ENCODE data around the gene GLRA3. TPM values are rescaled to one million over a fixed set of nuclear protein-coding genes. Genes with fewer than 3 reads are reported as not detected.
"Not testable (repeated sequence)": the region's sequence is repeated elsewhere in the genome, so short reads cannot be mapped to it uniquely, and the experiment has no call there.

The GLRA3 gene
- total RNA-seq, 1 donor from 2014 or later: not detected

DNA sequence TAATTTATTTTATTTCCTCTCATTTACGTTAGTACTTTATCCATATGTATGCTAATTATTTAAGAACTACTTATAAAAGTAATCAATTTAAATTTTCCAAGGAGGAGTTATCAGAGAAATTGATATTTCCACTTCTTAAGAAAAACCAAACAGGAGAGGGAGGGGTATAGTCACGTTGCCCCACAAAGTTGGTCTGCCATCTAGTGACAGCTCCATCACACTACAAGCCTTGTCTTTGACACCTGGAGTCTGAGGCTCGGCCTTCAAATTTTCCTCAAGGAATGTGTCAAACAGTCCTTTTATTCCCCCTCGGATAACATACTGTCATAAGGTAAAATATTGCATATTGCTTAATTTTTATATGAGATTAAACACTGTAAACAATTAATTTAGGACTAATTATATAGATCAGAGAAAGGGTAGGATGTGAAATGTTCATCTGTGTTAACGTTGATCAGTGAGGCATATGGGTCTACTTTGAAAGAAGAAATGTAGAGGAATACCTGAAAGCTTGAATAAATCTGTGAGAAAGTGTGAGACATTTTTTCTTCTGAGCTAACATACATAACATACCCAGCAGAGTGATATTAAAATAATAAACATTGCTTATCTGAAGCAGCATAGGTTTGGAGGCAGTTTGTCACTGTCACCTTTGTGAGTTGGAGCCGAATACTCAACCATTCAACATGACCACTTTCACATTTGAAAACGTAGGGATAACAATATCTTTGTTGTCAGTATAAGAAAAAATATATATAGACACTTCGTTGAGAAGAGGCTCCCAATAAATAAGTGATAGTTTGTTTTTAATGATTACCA, 114.4 kb downstream of the GLRA3 start:
- intact Hi-C loops (cut with micrococcal nuclease): loop anchor here (1.0 kb wide), 3 partner anchors 82 to 492 kb away; no protein-coding TSS in a partner anchor

DNA sequence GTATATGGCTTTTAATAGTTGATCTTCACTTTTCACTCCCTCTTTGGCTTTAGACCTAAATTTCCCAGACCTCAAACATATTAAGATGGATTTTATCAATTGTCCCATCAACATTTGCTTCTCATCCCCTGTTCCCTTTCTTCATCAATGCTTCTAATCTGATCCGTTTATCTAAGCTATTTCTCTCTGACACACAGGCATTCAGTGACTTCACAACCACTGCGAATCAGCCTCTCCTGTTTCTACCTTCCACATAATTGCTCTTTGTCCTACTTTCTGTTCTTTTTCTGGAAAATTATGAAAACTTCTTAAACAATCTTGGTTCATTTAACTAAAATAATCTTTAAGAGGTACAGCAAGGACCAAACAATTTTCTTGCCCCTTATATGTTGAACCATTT, 115.2 kb downstream of the GLRA3 start:
- intact Hi-C loops (cut with micrococcal nuclease): loop anchor here (1.0 kb wide), 3 partner anchors 82 to 492 kb away; no protein-coding TSS in a partner anchor

DNA sequence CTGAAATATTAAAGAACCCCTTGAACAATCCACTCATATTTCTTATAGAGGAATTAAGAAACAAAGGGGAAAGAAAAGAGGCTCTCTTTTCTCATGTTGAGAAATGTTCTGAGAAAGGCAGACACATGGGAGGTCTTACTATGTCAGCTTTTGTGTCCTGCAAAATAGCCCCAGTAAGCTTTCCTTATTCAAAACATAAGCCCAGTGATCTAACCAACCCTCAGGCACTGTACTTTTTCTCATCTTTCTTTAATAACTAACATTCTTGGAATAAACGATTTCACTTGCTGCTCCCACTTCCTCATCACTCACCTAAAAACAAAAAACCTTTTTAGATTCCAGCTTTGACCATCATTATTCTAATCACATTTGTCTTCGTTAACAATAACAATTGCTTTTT, 115.9 kb downstream of the GLRA3 start:
- intact Hi-C loops (cut with micrococcal nuclease): no loop called here

DNA sequence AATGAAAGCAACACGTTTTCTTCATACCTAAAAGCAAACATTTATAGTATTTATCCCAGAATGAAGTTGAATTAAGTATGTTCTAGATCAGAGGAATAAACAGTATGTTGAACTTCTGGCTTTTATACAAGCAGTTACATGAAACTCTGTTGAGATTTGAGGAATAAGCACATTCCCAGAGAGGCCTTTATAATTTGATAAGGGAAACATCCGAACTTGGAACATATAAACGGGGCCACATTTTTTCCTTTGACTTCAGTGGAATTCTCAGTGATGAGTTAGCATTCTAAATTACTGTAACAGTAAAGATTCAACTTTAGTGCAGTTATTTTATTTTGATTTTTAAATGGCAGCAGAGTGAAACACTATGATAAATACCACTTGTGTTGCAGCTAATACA, 119.5 kb downstream of the GLRA3 start:
- intact Hi-C loops (cut with micrococcal nuclease): loop anchor here (10.0 kb wide), 1 partner anchor 725 kb away; no protein-coding TSS in a partner anchor

DNA sequence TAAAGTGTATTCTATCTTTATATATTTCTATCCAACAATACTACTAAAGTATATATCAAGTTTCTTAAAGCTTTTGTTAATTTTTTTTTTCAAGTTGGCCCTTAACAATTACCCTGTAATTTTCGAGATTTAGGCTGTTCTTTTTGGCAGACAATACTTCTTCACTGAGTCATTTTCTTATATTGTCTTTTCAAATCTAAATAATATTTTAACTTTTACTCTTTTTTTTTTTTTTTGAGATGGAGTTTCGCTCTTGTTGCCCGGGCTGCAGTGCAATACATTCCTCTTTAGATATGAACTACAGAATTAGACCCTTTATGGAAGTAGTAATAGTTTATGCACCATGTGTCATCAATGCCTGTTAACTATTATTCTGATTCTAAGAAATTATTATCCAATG, 120.7 kb downstream of the GLRA3 start:
- intact Hi-C loops (cut with micrococcal nuclease): loop anchor here (10.0 kb wide), 1 partner anchor 726 kb away; no protein-coding TSS in a partner anchor

DNA sequence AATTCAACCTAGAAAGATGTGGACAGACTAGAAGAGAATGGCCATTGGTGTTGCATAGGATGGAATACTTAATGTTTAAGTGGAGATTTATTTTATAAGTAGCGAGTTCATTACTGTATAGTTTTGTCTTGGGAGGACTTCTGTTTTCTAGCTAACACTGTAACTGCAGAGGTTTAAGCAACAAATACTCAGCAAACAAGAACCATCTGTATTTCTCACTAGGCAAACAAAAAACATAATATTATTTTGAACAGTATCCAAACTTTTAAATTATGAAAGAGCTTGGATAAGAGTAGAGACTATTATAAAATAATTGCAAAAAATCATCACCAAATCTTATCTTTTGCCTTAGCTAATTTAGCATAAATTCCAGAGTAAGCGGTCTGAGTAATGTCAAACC, 121.1 kb downstream of the GLRA3 start:
- intact Hi-C loops (cut with micrococcal nuclease): loop anchor here (10.0 kb wide), 1 partner anchor 727 kb away; no protein-coding TSS in a partner anchor

DNA sequence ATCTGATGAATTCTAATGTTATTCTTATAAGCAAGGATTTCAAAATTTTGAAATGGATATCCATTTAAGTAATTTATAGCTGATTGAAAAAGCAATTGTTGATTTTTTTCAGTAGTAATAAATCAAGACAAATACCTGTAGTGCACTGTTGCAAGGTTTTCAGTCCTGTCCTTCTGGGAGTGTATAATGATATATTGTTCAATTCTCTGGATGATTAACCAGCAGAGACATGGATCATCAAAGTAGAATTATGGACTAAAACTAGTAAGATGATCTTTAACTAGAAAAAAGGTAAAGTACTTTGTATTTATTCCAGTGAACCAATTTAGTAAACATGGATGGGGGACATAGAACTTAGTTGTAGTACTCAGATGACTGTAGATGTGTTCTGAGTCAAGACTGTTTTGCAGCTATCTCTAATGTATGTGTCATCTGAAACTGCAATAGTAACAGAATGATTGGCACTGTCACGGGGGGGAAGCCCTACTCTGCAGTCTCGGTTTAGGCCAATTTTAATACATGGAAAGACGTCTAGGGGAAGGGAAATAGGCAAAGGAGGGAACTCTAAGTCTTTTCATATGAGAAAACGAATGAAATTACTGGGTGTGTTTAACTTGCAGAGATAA, 121.9 kb downstream of the GLRA3 start:
- intact Hi-C loops (cut with micrococcal nuclease): loop anchor here (10.0 kb wide), 1 partner anchor 728 kb away; no protein-coding TSS in a partner anchor

DNA sequence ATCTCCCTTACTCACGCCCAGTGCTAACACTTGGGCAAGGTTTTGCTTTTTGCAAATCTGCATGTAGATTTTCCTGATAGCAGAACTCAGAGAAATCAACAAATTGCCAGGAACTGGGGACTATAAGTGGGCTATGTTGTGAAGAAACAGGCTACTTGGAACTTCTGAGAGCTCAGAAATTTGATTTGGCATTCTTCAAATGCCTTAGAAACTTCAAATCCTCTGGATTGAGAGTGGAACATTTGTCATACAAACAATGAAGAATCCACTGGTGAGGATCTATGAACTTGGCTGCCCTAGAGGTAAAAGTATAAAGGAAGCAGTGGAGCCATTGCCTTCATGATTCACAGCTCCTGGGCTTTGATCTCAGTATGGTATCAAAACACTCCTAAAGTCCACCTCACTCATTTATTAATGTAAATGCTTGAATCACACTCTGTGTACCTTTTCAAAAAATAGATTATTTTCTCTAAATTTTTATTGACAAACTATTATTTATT, 126.0 kb downstream of the GLRA3 start:
- intact Hi-C loops (cut with micrococcal nuclease): loop anchor here (10.0 kb wide), 1 partner anchor 732 kb away; no protein-coding TSS in a partner anchor

DNA sequence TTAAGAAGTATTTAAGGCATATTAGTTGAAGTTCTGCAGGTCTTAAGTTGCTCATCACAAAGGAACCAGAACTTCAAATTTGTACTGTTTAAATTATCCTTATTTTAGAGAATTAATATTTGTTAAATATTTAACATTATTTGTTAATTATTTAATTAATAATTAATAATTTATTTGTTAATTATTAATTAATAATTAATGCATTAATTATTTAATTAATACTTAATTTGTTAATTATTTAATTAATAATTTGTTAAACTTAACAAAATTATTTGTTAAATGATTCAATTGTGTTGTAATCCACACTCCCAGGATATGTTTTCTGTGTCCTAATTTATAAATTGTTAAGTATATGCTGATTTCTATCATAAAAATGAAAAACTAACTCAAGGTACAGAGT, 129.4 kb downstream of the GLRA3 start:
- intact Hi-C loops (cut with micrococcal nuclease): loop anchor here (10.0 kb wide), 1 partner anchor 735 kb away; no protein-coding TSS in a partner anchor

DNA sequence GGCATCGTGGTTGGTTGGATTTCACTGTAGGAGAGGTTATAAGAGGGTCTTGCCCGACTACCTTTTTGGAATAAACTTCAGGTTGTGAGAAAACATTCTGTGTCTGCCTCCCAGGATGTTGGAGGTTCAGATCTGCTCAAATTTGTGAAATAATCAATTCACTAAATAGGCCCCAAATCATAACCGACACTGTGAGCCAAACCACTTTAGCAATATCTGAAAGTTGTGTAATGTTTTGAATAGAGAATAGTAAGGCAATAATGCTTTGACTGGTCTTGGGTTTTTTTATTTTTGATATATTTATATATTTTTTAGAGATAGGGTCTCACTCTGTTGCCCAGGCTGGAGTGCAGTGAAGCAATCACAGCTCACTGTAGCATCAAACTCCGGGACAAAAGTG, 131.2 kb downstream of the GLRA3 start:
- intact Hi-C loops (cut with micrococcal nuclease): no loop called here

DNA sequence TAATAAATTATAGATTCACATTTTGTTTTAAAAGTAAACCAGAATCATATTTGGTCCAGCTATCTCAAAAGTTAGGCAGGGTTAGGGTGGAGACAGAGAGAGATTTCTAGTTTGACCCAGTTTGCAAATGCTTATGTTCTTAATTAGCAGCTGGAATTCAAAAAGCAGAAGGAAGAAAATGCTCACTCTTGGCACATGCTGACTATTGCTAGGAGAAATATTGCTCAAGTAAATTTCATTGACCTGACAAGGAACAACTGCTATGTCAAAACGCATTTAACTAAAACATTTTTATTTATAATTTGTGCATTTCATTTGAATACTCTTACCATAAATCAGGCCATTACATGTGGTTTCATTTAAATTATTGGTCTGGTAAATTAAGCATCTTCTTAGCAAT, 131.8 kb downstream of the GLRA3 start:
- intact Hi-C loops (cut with micrococcal nuclease): no loop called here

DNA sequence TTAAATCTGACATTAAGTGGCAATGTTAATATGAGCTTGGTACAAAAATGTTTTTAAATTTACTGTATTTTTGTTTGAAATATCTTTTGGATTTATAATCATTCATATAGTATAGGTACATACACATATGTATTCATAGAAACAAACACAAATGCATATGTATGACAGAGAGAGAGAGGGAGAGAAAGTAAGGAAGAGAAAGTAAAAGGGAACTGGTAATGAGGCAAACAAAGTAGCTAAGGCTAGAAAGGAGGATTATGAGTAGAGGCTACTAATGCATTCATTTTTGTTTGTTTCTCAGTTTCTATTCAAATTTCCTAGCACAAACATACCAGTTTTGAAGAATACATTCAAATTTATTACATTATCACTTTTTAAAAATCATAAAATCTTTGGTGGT, 132.4 kb downstream of the GLRA3 start:
- intact Hi-C loops (cut with micrococcal nuclease): no loop called here

DNA sequence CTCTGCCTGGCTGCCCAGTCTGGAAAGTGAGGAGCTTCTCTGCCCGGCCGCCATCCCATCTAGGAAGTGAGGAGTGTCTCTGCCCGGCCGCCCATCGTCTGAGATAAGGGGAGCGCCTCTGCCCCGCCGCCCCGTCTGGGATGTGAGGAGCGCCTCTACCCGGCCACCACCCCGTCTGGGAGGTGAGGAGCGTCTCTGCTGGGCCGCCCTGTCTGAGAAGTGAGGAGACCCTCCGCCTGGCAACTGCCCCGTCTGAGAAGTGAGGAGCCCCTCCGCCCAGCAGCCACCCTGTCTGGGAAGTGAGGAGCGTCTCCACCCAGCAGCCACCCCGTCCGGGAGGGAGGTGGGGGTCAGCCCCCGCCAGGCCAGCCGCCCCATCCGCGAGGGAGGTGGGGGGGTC, 137.2 kb downstream of the GLRA3 start:
- intact Hi-C loops (cut with micrococcal nuclease): not testable (repeated sequence)

DNA sequence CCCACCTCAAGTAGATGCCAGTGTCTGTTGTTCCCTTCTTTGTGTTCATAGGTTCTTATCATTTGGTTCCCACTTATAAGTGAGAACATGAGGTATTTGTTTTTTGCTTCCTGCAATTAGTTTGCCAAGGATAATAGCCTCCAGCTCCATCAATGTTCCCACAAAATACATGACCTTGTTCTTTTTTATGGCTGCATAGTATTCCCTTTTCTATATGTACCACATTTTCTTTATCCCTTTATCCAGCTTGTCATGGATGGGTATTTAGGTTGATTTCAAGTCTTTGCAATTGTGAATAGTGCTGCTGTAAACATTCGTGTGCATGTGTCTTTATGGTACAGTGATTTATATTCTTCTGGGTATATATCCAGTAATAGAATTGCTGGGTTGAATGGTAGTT, 138.4 kb downstream of the GLRA3 start:
- intact Hi-C loops (cut with micrococcal nuclease): no loop called here

DNA sequence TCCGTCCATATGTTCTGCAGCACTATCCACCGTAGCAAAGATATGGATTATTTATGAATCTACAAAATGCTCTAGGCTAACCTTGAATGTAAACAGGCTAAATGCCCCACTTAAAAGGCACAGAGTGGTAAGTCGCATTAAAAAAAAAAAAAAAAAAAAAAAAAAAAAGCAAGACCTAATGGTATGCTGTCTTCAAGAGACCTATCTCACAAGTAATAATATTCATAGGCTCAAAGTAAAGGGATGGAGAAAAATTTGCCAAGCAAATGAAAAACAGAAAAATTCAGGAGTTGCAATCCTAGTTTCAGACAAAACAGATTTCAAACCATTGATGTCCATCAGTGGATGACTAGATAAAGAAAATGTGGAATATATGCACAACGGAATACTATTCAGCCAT, 139.4 kb downstream of the GLRA3 start:
- intact Hi-C loops (cut with micrococcal nuclease): loop anchor here (5.0 kb wide), 1 partner anchor 597 kb away; no protein-coding TSS in a partner anchor

DNA sequence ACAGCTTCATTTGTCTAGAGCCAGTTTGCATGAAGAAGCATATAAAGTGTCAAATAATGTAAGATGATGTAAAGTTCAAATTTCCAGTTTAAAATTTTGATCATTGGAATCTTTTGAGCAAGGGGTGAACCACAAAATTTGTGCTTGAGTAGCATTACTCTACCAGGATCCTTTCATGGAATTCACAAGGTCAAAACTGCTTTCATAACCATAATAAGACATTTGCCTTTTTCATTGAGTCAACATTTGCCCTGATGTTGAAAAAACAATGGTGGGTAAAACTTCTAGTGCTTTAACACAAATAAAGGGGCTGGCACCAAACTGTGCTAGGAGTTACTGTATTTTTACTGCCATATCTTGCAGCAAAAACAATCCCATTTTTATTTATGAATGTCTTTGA, 142.2 kb downstream of the GLRA3 start:
- intact Hi-C loops (cut with micrococcal nuclease): loop anchor here (5.0 kb wide), 1 partner anchor 595 kb away; no protein-coding TSS in a partner anchor

DNA sequence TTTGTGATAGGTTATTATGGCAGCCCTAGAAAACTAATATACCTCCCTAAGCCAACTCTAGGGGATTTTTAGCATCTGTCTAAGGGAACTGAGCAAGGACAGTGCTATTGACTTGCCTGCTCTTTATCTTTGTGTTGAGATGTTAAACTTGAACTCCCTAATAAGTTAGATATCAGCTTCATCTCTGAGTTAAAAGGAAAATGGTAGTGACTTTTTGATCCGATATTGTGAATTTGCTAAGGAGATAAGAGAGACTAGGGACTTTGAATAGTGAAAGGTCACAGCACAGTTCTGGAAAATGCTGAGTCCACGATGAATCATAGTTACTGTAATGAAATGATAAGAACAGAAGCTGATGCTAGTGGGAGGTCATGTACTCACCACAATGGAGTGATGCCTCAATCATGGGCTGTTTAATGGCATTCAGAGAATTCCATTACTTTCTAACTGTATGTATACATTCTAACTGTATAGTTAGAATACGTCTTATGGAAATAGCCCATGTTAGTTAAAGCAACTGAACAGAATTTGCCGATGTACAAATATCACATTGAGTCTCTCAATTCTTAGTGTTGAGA, 147.2 kb downstream of the GLRA3 start:
- intact Hi-C loops (cut with micrococcal nuclease): no loop called here

DNA sequence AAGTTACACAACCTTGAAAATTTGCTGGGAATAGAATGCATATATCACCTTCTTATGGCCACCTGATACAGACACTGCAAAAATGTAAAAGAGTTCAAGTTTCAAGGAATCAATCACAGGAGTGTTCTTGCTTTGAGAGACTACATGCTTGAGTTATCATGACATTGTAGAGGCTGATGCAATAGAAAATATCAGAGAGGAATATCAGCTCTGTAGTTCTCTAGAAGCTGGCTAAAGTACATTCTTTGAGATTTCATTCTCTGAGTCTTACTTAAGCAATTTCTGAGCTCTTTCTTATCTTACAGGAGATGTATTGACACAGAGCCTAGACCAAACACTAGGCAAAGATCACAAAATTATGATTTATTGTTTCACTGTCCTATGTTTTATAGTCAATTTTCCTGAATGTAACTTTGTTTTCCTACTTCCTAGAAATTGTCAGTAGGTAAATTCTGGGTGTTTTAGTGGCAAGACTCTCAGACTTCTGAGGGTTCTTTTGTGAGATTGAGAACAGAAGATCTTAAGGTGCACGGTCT, 154.7 kb downstream of the GLRA3 start:
- intact Hi-C loops (cut with micrococcal nuclease): no loop called here

DNA sequence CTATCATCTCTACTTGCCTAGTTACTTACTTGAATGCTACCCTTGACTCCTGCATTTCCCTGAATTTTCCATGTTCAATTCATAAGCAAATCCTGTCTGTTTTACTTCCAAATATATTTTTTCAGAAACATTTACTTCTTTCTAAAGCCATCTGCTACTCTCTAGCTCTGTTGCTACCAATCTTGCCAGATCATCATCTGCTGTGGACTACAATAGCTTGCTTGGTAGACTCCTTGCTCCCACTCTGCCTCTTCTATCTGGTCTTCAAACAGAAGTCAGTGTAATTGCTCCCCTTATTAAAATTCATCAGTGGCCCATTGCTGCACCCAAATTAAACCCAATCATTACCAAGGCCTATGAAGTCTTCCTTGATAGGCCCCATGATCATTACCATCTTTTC, 155.2 kb downstream of the GLRA3 start:
- intact Hi-C loops (cut with micrococcal nuclease): no loop called here

DNA sequence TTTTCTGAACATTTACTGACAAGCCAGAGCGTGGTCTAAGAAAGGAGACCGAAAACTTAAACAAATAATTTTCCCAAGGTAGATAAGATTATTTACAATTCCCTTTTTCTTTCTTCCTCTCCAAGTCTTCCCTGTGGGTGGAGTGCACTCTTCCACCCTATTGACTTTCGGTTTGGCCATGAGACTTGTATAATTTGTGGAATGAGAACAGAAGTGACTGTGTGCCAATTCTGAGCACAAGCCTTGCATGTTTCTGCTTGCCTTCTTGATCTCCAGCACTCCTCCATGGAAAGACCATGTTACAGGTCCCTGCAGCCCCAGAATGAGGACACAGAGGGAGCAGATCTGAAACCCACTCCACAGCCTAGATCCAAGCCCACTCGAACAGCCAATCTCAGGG, 156.8 kb downstream of the GLRA3 start:
- intact Hi-C loops (cut with micrococcal nuclease): no loop called here

DNA sequence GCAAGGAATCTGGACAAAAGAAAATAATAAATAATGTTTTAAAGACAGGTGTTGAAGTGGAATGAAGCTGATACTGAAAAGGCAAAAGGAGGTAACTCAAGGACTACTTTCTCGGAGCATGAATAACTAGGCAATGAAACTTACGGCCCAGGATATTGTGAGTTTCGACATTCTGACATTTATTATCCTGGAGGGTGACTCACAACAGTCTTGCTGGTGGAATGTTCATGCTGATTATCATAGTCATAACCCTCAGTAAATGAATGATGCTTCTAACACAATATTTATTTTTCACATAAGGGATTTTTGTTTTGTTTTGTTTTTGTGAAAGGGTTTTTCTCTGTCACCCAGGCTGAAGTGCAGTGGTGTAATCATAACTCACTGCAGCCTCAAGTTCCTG, 159.8 kb downstream of the GLRA3 start:
- intact Hi-C loops (cut with micrococcal nuclease): no loop called here
